ENCODE results near the gene IRX5. TPM values are rescaled to one million over a fixed set of nuclear protein-coding genes. Genes with fewer than 3 reads are reported as not detected.

IRX5 gene
- total RNA-seq (2022): 27.7 and 28.7 TPM in 2 replicates
- Bru-seq, nascent RNA: percentile 85 among the genes with signal in this experiment
- percentile 84 among the genes with signal in this experiment for BruChase-seq, experiment 1, labeled RNA remaining after a 2-hour chase
- percentile 62 among the genes with signal in this experiment for BruChase-seq, experiment 2, labeled RNA remaining after a 6-hour chase
- long read RNA-seq, transcript IRX5-202 (3 exons, 2,401 nt): major isoform, 55 of 59 reads
- long read RNA-seq, partial matches to known transcripts: 1 of 59 reads
- long read RNA-seq, other reads (novel, unspliced or antisense): 1 of 59 reads

GRCh38 chr16:54930005-54930868 is at the start of gene IRX5:
TSS of gene IRX5 (plus strand) at chr16:54930865. CDS start at chr16:54931199, 334 bp downstream.
- peaks cover 2% of the 10 kb centered on the region; the same call in 1 of the 2 replicates for H3K36me3 ChIP-seq (ENCODE audit: control insufficient read depth, insufficient read depth, low read length)
- Mint-ChIP-seq H3K4me3 (ENCODE audit: unreplicated experiment) (peak within 1 kb of the TSS; percentile 96), H3K27ac (ENCODE audit: unreplicated experiment) (peak within 1 kb of the TSS; percentile 89), H3K27me3 (ENCODE audit: insufficient read depth, unreplicated experiment) (no peaks in the 10 kb centered on the region), H3K9me3 (ENCODE audit: unreplicated experiment) (no peaks in the 10 kb centered on the region), H3K36me3 (ENCODE audit: insufficient read depth, unreplicated experiment) (peaks cover 66% of the 10 kb centered on the region), H3K4me1 (ENCODE audit: low read depth, unreplicated experiment) (peaks cover 27% of the 10 kb centered on the region)
- no TSS peak for BruUV-seq (replicated peaks)
- TF ChIP-seq CTCF (IDR thresholded peaks at IDR 0.05; ENCODE audit: insufficient read depth in 1 of 2, low read depth in 1 of 2, low read length in 1 of 2, severe bottlenecking in 1 of 2, unreplicated experiment in 1 of 2): peak in 1 of 2 experiments; percentile 16
- peaks cover 24% of the 10 kb centered on the region for H3K4me1 ChIP-seq
- POLR2A ChIA-PET: interaction anchor here (0.6 to 1.7 kb wide), 7 partner anchors 110 to 1154 kb away, joined by 3 to 5 read pairs (median 3); no protein-coding TSS in a partner anchor
- intact Hi-C loops (cut with micrococcal nuclease; ENCODE audit: unreplicated experiment): loop anchor here (1.0 to 10.0 kb wide), 3 partner anchors 328 to 1380 kb away; no protein-coding TSS in a partner anchor
- no peaks in the 10 kb centered on the region for H3K27me3 ChIP-seq (replicated peaks; ENCODE audit: control insufficient read depth, insufficient read depth, low read length)
- CTCF ChIA-PET: interaction anchor here (0.6 to 1.4 kb wide), 7 partner anchors 11 to 1557 kb away, joined by 3 to 6 read pairs (median 5); no protein-coding TSS in a partner anchor
- DNase-seq: peak; percentile 94 to 95
- no peaks in the 10 kb centered on the region for H3K9me3 ChIP-seq
- H3K4me3 ChIP-seq (ENCODE audit: low read depth, low read length): peak within 1 kb of the TSS; percentile 68

GRCh38 chr16:54882556-54882955 is 48.1 kb upstream of the IRX5 start:
- DNase-seq: no peak
- H3K9me3 ChIP-seq: peaks cover 11% of the 10 kb centered on the region
- no peaks in the 10 kb centered on the region for H3K27me3 ChIP-seq (replicated peaks; ENCODE audit: control insufficient read depth, insufficient read depth, low read length)
- BruUV-seq (replicated peaks): no TSS peak
- no peaks in the 10 kb centered on the region for H3K4me1 ChIP-seq
- Mint-ChIP-seq H3K27me3 (ENCODE audit: insufficient read depth, unreplicated experiment) (no peaks in the 10 kb centered on the region), H3K9me3 (ENCODE audit: unreplicated experiment) (peaks cover 22% of the 10 kb centered on the region), H3K36me3 (ENCODE audit: insufficient read depth, unreplicated experiment) (no peaks in the 10 kb centered on the region), H3K27ac (ENCODE audit: unreplicated experiment) (no peak overlapping the region), H3K4me1 (ENCODE audit: low read depth, unreplicated experiment) (no peaks in the 10 kb centered on the region), H3K4me3 (ENCODE audit: unreplicated experiment) (no peak overlapping the region)
- POLR2A ChIA-PET: no interaction called here
- no peak overlapping the region for H3K4me3 ChIP-seq (ENCODE audit: low read depth, low read length)
- CTCF ChIA-PET: no interaction called here
- intact Hi-C loops (cut with micrococcal nuclease; ENCODE audit: unreplicated experiment): no loop called here
- H3K36me3 ChIP-seq (ENCODE audit: control insufficient read depth, insufficient read depth, low read length): no peaks in the 10 kb centered on the region
- TF ChIP-seq CTCF (IDR thresholded peaks at IDR 0.05; ENCODE audit: insufficient read depth in 1 of 2, low read depth in 1 of 2, low read length in 1 of 2, severe bottlenecking in 1 of 2, unreplicated experiment in 1 of 2): no peak

GRCh38 chr16:54883358-54883757 is 47.3 kb upstream of the IRX5 start:
- H3K9me3 ChIP-seq: peaks cover 11% of the 10 kb centered on the region
- no peak for TF ChIP-seq CTCF (IDR thresholded peaks at IDR 0.05; ENCODE audit: insufficient read depth in 1 of 2, low read depth in 1 of 2, low read length in 1 of 2, severe bottlenecking in 1 of 2, unreplicated experiment in 1 of 2)
- H3K27me3 ChIP-seq (replicated peaks; ENCODE audit: control insufficient read depth, insufficient read depth, low read length): no peaks in the 10 kb centered on the region
- ChIA-PET POLR2A (no interaction called here), CTCF (no interaction called here)
- intact Hi-C loops (cut with micrococcal nuclease; ENCODE audit: unreplicated experiment): no loop called here
- DNase-seq: no peak
- peaks cover 27% of the 10 kb centered on the region for H3K9me3 Mint-ChIP-seq (ENCODE audit: unreplicated experiment)
- no peak overlapping the region for H3K4me3 ChIP-seq (ENCODE audit: low read depth, low read length)
- H3K4me3 Mint-ChIP-seq (ENCODE audit: unreplicated experiment): no peak overlapping the region
- H3K4me1 ChIP-seq: no peaks in the 10 kb centered on the region
- H3K36me3 Mint-ChIP-seq (ENCODE audit: insufficient read depth, unreplicated experiment): no peaks in the 10 kb centered on the region
- BruUV-seq (replicated peaks): no TSS peak
- no peaks in the 10 kb centered on the region for H3K4me1 Mint-ChIP-seq (ENCODE audit: low read depth, unreplicated experiment)
- no peaks in the 10 kb centered on the region for H3K36me3 ChIP-seq (ENCODE audit: control insufficient read depth, insufficient read depth, low read length)
- H3K27ac Mint-ChIP-seq (ENCODE audit: unreplicated experiment): no peak overlapping the region
- H3K27me3 Mint-ChIP-seq (ENCODE audit: insufficient read depth, unreplicated experiment): no peaks in the 10 kb centered on the region
